WERI-Rb-1 (cell line): ENCODE results near the gene RPRD1A.

Source experiments
- DNase-seq: peaks from one replicate; pipeline ENCODE4 v3.0.0-alpha.2; 2020
- H3K27ac ChIP-seq: fragments of 250-450 bp; sonication (Bioruptor Pico); 2 replicates; pipeline ENCODE4 v1.5.1; 2020; ENCODE audit warnings: mild to moderate bottlenecking, moderate library complexity
- H3K27me3 ChIP-seq: fragments of 250-450 bp; sonication (Bioruptor Pico); 2 replicates; pipeline ENCODE4 v1.5.1; 2021; ENCODE audit warnings: mild to moderate bottlenecking, low read depth, moderate library complexity; ENCODE audit not compliant: insufficient read depth, severe bottlenecking
- H3K36me3 ChIP-seq: fragments of 250-450 bp; sonication (Bioruptor Pico); 2 replicates; pipeline ENCODE4 v1.5.1; 2020; ENCODE audit warnings: mild to moderate bottlenecking, moderate library complexity
- H3K4me3 ChIP-seq: 2 replicates; pipeline ENCODE4 v1.5.1; 2011; ENCODE audit warnings: low read depth, mild to moderate bottlenecking, control low read depth, low read length
- H3K9me3 ChIP-seq: fragments of 250-450 bp; sonication (Bioruptor Pico); 2 replicates; pipeline ENCODE4 v1.5.1; 2021; ENCODE audit warnings: mild to moderate bottlenecking, moderate library complexity; ENCODE audit not compliant: severe bottlenecking
- TF ChIP-seq, protein P1 (sequence below): IDR thresholded peaks from 2 replicates; pipeline ENCODE4 v1.5.1; 2011; ENCODE audit warnings: low read depth, mild to moderate bottlenecking, control low read depth, inconsistent platforms, low read length

The RPRD1A gene

DNA sequence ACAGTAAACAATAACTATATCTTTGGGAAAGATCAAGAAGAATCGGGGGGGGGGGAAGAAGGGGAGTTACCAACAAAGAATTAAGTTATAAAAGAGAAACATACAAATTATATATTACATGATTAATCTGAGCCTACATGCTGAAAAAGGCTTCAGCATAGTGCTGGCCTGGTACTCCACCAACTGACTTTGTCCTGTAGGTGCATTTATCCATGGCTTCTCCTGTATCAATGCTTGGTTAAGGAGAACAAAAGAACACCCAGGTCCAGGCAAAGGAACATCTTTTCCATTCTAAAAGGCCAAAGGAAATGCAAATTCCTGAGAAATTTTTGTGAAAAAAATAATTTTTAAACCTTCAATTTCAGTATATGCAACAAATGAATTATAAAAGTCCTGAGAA is 24.2 kb downstream of the RPRD1A start:
- no peak for DNase-seq
- Histone ChIP-seq H3K9me3 (peaks cover 6% of the 10 kb centered on the region), H3K4me3 (no peak overlapping the region), H3K27ac (no peak overlapping the region), H3K27me3 (no peaks in the 10 kb centered on the region), H3K36me3 (0 out of 2 replicates have a peak, but pooled peaks cover 4% of the 10 kb centered on the region)
- TF ChIP-seq, protein P1, sequence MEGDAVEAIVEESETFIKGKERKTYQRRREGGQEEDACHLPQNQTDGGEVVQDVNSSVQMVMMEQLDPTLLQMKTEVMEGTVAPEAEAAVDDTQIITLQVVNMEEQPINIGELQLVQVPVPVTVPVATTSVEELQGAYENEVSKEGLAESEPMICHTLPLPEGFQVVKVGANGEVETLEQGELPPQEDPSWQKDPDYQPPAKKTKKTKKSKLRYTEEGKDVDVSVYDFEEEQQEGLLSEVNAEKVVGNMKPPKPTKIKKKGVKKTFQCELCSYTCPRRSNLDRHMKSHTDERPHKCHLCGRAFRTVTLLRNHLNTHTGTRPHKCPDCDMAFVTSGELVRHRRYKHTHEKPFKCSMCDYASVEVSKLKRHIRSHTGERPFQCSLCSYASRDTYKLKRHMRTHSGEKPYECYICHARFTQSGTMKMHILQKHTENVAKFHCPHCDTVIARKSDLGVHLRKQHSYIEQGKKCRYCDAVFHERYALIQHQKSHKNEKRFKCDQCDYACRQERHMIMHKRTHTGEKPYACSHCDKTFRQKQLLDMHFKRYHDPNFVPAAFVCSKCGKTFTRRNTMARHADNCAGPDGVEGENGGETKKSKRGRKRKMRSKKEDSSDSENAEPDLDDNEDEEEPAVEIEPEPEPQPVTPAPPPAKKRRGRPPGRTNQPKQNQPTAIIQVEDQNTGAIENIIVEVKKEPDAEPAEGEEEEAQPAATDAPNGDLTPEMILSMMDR, result no peak

- Histone ChIP-seq H3K36me3 (0 out of 2 replicates have a peak, but pooled peaks cover 4% of the 10 kb centered on the region), H3K27me3 (no peaks in the 10 kb centered on the region), H3K27ac (no peak overlapping the region), H3K4me3 (no peak overlapping the region), H3K9me3 (peaks cover 7% of the 10 kb centered on the region)
- TF ChIP-seq, protein P1, result no peak
- DNase-seq, result no peak
These were observed 26.2 kb downstream of the RPRD1A start for GRCh38 chr18:36041146-36041545.

DNA sequence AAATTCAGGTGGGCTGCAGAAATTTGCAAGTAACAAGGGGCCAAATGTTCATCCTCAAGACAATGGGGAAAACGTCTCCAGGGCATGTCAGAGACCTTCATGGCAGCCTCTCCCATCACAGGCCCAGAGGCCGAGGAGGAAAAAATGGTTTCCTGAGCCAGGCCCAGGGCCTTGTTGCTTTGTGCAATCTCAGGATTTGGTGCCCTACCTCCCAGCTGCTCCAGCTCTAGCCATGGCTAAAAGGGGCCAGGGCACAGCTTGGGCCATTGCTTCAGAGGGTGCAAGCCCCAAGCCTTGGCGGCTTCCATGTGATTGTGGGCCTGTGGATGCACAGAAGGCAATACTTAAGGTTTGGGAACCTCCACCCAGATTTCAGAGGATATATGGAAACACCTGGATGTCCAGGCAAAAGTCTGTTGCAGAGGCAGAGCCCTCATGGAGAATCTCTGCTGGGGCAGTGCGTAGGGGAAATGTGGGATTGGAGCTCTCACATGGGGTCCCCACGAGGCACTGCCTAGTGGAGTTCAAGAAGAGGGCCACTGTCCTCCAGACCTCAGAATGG is 29.2 kb downstream of the RPRD1A start:
- H3K4me3 ChIP-seq, result no peak overlapping the region
- 0 out of 2 replicates have a peak, but pooled peaks cover 4% of the 10 kb centered on the region for H3K36me3 ChIP-seq
- peaks cover 7% of the 10 kb centered on the region for H3K9me3 ChIP-seq
- no peak for DNase-seq
- no peaks in the 10 kb centered on the region for H3K27me3 ChIP-seq
- no peak overlapping the region for H3K27ac ChIP-seq
- TF ChIP-seq, protein P1, result no peak

DNA sequence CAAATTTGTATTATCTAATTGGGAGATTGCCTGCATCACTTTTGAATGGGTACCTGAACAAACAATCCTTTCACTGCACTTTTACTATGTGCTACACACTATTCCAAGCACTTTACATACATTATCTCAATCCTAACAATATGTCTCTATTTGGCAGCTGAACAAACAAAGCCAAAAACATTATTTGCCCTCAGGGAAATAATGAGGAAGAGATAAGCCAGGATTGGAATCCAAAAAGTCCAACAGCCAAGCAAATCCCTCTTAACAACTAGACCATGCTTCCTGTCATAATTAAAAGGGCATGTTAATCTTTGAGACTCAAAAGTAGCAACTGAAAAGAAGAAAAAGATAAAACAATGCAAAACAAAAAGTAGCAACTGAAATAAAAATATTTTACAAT is 32.1 kb downstream of the RPRD1A start:
- peaks cover 7% of the 10 kb centered on the region for H3K9me3 ChIP-seq
- TF ChIP-seq, protein P1, result no peak
- no peak overlapping the region for H3K4me3 ChIP-seq
- no peak for DNase-seq
- H3K27me3 ChIP-seq, result no peaks in the 10 kb centered on the region
- H3K27ac ChIP-seq, result no peak overlapping the region
- peaks cover 9% of the 10 kb centered on the region; the same call in 1 of the 2 replicates for H3K36me3 ChIP-seq

- H3K36me3 ChIP-seq, result peaks cover 11% of the 10 kb centered on the region; the same call in 1 of the 2 replicates
- no peaks in the 10 kb centered on the region for H3K27me3 ChIP-seq
- TF ChIP-seq, protein P1, result no peak
- H3K27ac ChIP-seq, result no peak overlapping the region
- peaks cover 7% of the 10 kb centered on the region for H3K9me3 ChIP-seq
- H3K4me3 ChIP-seq, result no peak overlapping the region
- DNase-seq, result no peak
These were observed 33.0 kb downstream of the RPRD1A start for GRCh38 chr18:36034299-36034895.
